B cell (primary cell): ENCODE measurements around the gene ATG7.

Source experiments
- CTCF ChIP-seq: fragments of 200-600 bp; IDR thresholded peaks from one replicate; pipeline ENCODE4 v1.8.0; 2022; ENCODE audit warnings: antibody characterized with exemption, mild to moderate bottlenecking
- EZH2 ChIP-seq: IDR thresholded peaks from 2 replicates; pipeline ENCODE4 v1.6.1; 2012; ENCODE audit warnings: borderline replicate concordance, low read depth, mild to moderate bottlenecking, moderate library complexity, low read length; ENCODE audit not compliant: insufficient read depth, poor library complexity, severe bottlenecking

GRCh38 chr3:11480663-11481298 is 208.6 kb downstream of the ATG7 start:
- TF ChIP-seq CTCF (no peak), EZH2 (no peak)
